ENCODE results near the gene SNTG2. TPM values are rescaled to one million over a fixed set of nuclear protein-coding genes. Genes with fewer than 3 reads are reported as not detected.

SNTG2 gene
- total and polyA plus RNA-seq, 2 donors (not counting 1 experiment from before 2014, with no cell fraction given) = 0.06 TPM; not detected in 1

- Histone ChIP-seq H3K9me3 (ENCODE audit: control insufficient read depth, insufficient read depth, low read depth, low read length) (no peaks in the 10 kb centered on the region), H3K9ac (ENCODE audit: insufficient read depth, low read length) (no peak overlapping the region), H3K4me3 (replicated peaks in 1 of 4; ENCODE audit: control extremely low read depth in 1 of 4, insufficient read depth in 1 of 4, low read depth in 3 of 4, low read length in 4 of 4) (no peak overlapping the region), H2AFZ (ENCODE audit: low read length) (no peak overlapping the region), H3K79me2 (ENCODE audit: control insufficient read depth, insufficient read depth, low read length) (no peaks in the 10 kb centered on the region), H3K4me1 (ENCODE audit: control insufficient read depth, extremely low read depth, insufficient read depth, low read length) (no peaks in the 10 kb centered on the region), H3K27ac (ENCODE audit: insufficient read depth, low read length) (no peak overlapping the region), H4K20me1 (ENCODE audit: control insufficient read depth, extremely low read depth, insufficient read depth, low read length) (no peaks in the 10 kb centered on the region), H3K27me3 (ENCODE audit: control insufficient read depth, insufficient read depth, low read length) (no peaks in the 10 kb centered on the region), H3K36me3 (ENCODE audit: control insufficient read depth, insufficient read depth, low read length) (no peaks in the 10 kb centered on the region), H3K4me2 (ENCODE audit: extremely low read depth, insufficient read depth, low read length) (no peak overlapping the region)
- DNase-seq (ENCODE audit: low read depth in 2 of 2) = no peak
- TF ChIP-seq EZH2 (IDR thresholded peaks at IDR 0.05; ENCODE audit: low read length, missing control alignments) (no peak), CTCF (conservative IDR thresholded peaks at IDR 0.05 in 1 of 2, IDR thresholded peaks at IDR 0.05 in 1 of 2; ENCODE audit: low read depth in 1 of 2, low read length in 2 of 2) (no peak)
Observed at GRCh38 chr2:1360144-1360543, 409.5 kb downstream of the SNTG2 start.

- Histone ChIP-seq H4K20me1 (ENCODE audit: control insufficient read depth, extremely low read depth, insufficient read depth, low read length) (no peaks in the 10 kb centered on the region), H3K4me1 (ENCODE audit: control insufficient read depth, extremely low read depth, insufficient read depth, low read length) (no peaks in the 10 kb centered on the region), H3K9me3 (ENCODE audit: control insufficient read depth, insufficient read depth, low read depth, low read length) (no peaks in the 10 kb centered on the region), H3K4me2 (ENCODE audit: extremely low read depth, insufficient read depth, low read length) (no peak overlapping the region), H3K4me3 (replicated peaks in 1 of 4; ENCODE audit: control extremely low read depth in 1 of 4, insufficient read depth in 1 of 4, low read depth in 3 of 4, low read length in 4 of 4) (no peak overlapping the region), H3K27me3 (ENCODE audit: control insufficient read depth, insufficient read depth, low read length) (no peaks in the 10 kb centered on the region), H3K79me2 (ENCODE audit: control insufficient read depth, insufficient read depth, low read length) (no peaks in the 10 kb centered on the region), H3K36me3 (ENCODE audit: control insufficient read depth, insufficient read depth, low read length) (no peaks in the 10 kb centered on the region), H2AFZ (ENCODE audit: low read length) (no peak overlapping the region), H3K9ac (ENCODE audit: insufficient read depth, low read length) (no peak overlapping the region), H3K27ac (ENCODE audit: insufficient read depth, low read length) (no peak overlapping the region)
- DNase-seq (ENCODE audit: low read depth in 2 of 2) = no peak
- no peak for TF ChIP-seq CTCF (conservative IDR thresholded peaks at IDR 0.05 in 1 of 2, IDR thresholded peaks at IDR 0.05 in 1 of 2; ENCODE audit: low read depth in 1 of 2, low read length in 2 of 2)
- TF ChIP-seq EZH2 (IDR thresholded peaks at IDR 0.05; ENCODE audit: low read length, missing control alignments) = no peak
Observed at GRCh38 chr2:1360557-1361250, 410.1 kb downstream of the SNTG2 start.

- H3K79me2 ChIP-seq (ENCODE audit: control insufficient read depth, insufficient read depth, low read length) = no peaks in the 10 kb centered on the region
- H3K9ac ChIP-seq (ENCODE audit: insufficient read depth, low read length) = no peak overlapping the region
- no peak overlapping the region for H3K4me2 ChIP-seq (ENCODE audit: extremely low read depth, insufficient read depth, low read length)
- no peak overlapping the region for H2AFZ ChIP-seq (ENCODE audit: low read length)
- no peaks in the 10 kb centered on the region for H4K20me1 ChIP-seq (ENCODE audit: control insufficient read depth, extremely low read depth, insufficient read depth, low read length)
- no peaks in the 10 kb centered on the region for H3K4me1 ChIP-seq (ENCODE audit: control insufficient read depth, extremely low read depth, insufficient read depth, low read length)
- TF ChIP-seq EZH2 (IDR thresholded peaks at IDR 0.05; ENCODE audit: low read length, missing control alignments) = no peak
- no peak for TF ChIP-seq CTCF (conservative IDR thresholded peaks at IDR 0.05 in 1 of 2, IDR thresholded peaks at IDR 0.05 in 1 of 2; ENCODE audit: low read depth in 1 of 2, low read length in 2 of 2)
- H3K4me3 ChIP-seq (replicated peaks in 1 of 4; ENCODE audit: control extremely low read depth in 1 of 4, insufficient read depth in 1 of 4, low read depth in 3 of 4, low read length in 4 of 4) = no peak overlapping the region
- no peak overlapping the region for H3K27ac ChIP-seq (ENCODE audit: insufficient read depth, low read length)
- no peaks in the 10 kb centered on the region for H3K36me3 ChIP-seq (ENCODE audit: control insufficient read depth, insufficient read depth, low read length)
- no peak for DNase-seq (ENCODE audit: low read depth in 2 of 2)
- no peaks in the 10 kb centered on the region for H3K9me3 ChIP-seq (ENCODE audit: control insufficient read depth, insufficient read depth, low read depth, low read length)
- H3K27me3 ChIP-seq (ENCODE audit: control insufficient read depth, insufficient read depth, low read length) = no peaks in the 10 kb centered on the region
Observed at GRCh38 chr2:1363367-1363766, 412.7 kb downstream of the SNTG2 start.
